HCT116 (cell line): ENCODE measurements around the gene MAJIN.

Experiments used
- FOSL1 ChIP-seq: IDR thresholded peaks from 2 replicates; pipeline ENCODE4 v1.6.1; 2012; ENCODE audit warnings: low read depth
- JUND ChIP-seq: IDR thresholded peaks from 2 replicates; pipeline ENCODE4 v1.6.1; 2012
- POLR2AphosphoS5 ChIP-seq: IDR thresholded peaks from 2 replicates; pipeline ENCODE4 v1.6.1; 2011; ENCODE audit warnings: mild to moderate bottlenecking, low read depth, low read length, moderate library complexity
- RAD21 ChIP-seq: IDR thresholded peaks from 2 replicates; pipeline ENCODE4 v1.6.1; 2012; ENCODE audit warnings: low read depth, mild to moderate bottlenecking
- ZFX ChIP-seq: fragments of 450-650 bp; IDR thresholded peaks from 2 replicates; pipeline ENCODE4 v1.6.1; 2017
- TF ChIP-seq, protein P1 (sequence below), 3 experiments: fragments of 200-600 bp in 1 of 3; sonication (generic) in 1 of 3; IDR thresholded peaks in 2 of 3; conservative IDR thresholded peaks in 1 of 3; 2 replicates each; pipeline ENCODE4 v1.5.1; 2012 to 2017; ENCODE audit warnings: low read depth in 2 of 3, low read length in 2 of 3, antibody characterized with exemption in 1 of 3, borderline replicate concordance in 1 of 3, control low read depth in 1 of 3, mild to moderate bottlenecking in 1 of 3, mixed read lengths in 1 of 3, mixed run types in 1 of 3, moderate library complexity in 1 of 3; ENCODE audit not compliant: insufficient read depth in 1 of 3
- TF ChIP-seq, protein P2 (sequence below): IDR thresholded peaks from 2 replicates; pipeline ENCODE4 v1.6.1; 2012

DNA sequence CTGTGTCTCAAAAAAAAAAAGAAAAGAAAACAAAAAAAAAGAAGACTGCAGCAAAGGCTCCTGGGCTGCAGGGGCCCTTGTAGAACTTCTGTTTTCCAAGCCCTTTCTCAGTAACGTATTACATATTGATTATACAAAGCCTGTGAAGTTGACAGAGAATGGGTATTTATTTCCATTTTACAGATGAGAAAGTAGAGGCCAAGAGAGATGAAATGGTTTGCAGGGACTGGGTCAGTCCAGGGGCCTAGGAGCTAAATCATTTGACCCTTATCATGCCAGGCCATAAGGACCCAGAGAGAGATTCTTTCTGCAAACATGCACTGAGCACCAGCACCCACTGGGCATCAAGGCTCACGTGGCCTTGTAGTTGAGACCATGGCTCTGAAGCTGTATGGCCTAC, 43.0 kb downstream of the MAJIN start:
- TF ChIP-seq POLR2AphosphoS5 (no peak), JUND (no peak), ZFX (no peak), FOSL1 (no peak), RAD21 (no peak)
- TF ChIP-seq, protein P1, sequence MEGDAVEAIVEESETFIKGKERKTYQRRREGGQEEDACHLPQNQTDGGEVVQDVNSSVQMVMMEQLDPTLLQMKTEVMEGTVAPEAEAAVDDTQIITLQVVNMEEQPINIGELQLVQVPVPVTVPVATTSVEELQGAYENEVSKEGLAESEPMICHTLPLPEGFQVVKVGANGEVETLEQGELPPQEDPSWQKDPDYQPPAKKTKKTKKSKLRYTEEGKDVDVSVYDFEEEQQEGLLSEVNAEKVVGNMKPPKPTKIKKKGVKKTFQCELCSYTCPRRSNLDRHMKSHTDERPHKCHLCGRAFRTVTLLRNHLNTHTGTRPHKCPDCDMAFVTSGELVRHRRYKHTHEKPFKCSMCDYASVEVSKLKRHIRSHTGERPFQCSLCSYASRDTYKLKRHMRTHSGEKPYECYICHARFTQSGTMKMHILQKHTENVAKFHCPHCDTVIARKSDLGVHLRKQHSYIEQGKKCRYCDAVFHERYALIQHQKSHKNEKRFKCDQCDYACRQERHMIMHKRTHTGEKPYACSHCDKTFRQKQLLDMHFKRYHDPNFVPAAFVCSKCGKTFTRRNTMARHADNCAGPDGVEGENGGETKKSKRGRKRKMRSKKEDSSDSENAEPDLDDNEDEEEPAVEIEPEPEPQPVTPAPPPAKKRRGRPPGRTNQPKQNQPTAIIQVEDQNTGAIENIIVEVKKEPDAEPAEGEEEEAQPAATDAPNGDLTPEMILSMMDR (IDR thresholded peaks at IDR 0.05 in 2 of 3, conservative IDR thresholded peaks at IDR 0.05 in 1 of 3; ENCODE audit: borderline replicate concordance in 1 of 3, insufficient read depth in 1 of 3, low read depth in 2 of 3, low read length in 2 of 3) = no peak
- TF ChIP-seq, protein P2, sequence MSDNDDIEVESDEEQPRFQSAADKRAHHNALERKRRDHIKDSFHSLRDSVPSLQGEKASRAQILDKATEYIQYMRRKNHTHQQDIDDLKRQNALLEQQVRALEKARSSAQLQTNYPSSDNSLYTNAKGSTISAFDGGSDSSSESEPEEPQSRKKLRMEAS = no peak
